Fibroblast of the conjunctiva (primary cell): Measurements from ENCODE around the gene WDPCP.
"Not testable (repeated sequence)": the region's sequence is repeated elsewhere in the genome, so short reads cannot be mapped to it uniquely, and the experiment has no call there.

Source experiments
- DNase-seq: peaks from one replicate; pipeline ENCODE4 v3.0.0-alpha.2; 2010; ENCODE audit warnings: low read depth

The WDPCP gene

DNA sequence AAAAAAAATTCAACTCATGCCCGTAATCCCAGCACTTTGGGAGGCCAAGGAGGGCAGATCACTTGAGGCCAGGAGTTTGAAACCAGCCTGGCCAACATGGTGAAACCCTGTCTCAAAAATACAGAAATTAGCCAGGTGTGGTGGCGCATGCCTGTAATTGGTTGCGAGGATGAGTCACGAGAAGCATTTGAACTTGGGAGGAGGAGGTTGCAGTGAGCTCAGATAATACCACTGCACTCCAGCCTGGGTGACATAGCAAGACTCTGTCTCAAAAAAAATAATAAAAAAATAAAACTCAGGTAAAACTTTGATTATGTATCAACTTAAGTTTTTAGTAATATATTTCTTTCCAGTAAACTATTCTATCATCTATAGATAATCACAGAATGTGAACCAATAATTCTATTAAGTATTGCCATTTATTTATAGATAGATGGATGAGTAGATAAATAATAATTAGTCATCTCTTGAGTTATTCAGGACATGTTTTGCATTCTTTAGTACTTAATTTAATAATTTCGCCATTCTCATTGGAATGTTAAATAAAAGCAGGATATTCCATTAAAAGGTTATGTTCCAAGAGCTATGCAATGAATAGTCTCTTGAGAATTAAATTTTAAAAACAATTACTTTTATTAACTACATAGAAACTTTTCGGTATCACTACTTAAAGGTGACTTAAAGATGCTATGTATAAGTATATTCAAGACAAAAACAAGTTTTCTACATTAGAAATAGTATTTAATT, 48.7 kb downstream of the WDPCP start:
- DNase-seq = no peak

GRCh38 chr2:63538390-63538789, 49.9 kb downstream of the WDPCP start:
- no peak for DNase-seq

DNA sequence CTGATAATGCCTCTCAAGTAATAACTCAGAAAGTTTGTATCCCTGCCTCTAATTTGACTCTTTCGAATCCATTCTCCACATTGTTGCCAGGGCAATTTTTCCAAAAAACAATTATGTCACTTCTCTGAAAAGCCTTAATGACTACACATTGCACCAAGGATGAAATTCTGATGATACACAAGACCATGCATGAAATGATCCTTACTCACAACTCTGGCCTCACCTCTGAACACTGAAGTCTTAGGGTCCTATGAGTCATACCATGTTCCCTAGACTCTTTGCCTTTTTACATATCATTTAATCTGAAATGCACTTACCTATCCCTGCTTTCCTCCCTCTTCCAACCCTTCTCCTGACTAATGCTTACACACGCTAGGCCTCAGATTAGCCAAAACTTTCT, 51.0 kb downstream of the WDPCP start:
- peak; percentile 6 for DNase-seq

DNA sequence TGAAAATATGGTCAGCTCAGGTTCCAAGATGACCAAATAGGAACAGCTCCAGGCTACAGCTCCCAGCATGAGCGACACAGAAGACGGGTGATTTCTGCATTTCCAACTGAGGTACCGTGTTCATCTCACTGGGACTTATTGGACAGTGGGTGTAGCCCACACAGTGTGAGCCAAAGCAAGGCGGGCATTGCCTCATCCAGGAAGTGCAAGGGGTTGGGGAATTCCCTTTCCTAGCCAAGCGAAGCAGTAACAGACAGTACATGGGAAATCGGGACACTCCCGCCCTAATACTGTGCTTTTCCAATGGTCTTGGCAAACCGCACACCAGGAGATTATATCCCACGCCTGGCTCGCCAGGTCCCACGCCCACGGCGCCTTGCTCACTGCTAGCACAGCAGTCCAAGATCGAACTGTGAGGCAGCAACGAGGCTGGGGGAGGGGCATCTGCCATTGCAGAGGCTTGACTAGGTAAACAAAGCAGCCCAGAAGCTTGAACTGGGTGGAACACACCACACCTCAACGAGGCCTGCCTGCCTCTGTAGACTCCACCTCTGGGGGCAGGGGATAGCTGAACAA, 57.5 kb downstream of the WDPCP start:
- DNase-seq = no peak

GRCh38 chr2:63525905-63526304, 62.4 kb downstream of the WDPCP start:
- no peak for DNase-seq

DNA sequence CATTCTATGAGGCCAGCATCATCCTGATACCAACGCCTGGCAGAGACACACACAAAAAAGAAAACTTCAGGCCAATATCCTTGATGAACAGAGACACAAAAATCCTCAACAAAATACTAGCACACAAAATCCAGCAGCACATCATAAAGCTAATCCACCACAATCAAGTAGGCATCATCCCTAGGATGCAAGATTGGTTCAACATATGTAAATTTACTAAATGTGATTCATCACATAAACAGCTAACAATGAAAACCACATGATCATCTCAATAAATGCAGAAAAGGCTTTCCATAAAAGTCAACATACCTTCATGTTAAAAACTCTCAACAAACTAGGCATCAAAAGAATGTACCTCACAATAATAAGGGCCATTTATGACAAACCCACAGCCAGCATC, 65.3 kb downstream of the WDPCP start:
- DNase-seq = no peak

- DNase-seq = no peak
Measured at GRCh38 chr2:63520793-63521192, 67.5 kb downstream of the WDPCP start.

- no peak for DNase-seq
Measured at GRCh38 chr2:63514781-63515180, 73.5 kb downstream of the WDPCP start.

DNA sequence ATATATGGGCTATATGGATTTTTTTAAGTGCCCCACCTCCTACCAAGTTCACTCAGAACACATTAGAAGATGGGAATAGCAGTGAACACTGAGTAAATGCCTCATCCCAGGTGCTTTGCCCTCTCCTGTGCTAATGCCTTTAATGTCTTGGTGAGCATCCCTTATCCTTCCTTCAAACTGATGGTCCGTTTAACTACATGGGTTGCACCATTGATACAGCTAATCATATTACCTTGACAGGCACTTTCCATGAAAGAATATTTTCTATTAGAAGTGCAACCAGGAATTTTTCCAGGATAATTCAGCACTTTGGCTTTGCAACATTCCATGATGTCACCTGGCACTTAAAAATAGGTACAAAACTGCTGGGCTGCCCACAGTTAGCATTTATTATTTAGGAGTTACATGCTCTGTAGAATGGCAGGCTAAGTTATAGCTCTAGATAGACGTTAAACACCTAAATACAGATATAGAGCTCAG, 74.0 kb downstream of the WDPCP start:
- no peak for DNase-seq

GRCh38 chr2:63506320-63506719, 82.0 kb downstream of the WDPCP start:
- DNase-seq = no peak

- DNase-seq = no peak
Measured at GRCh38 chr2:63503818-63504217, 84.5 kb downstream of the WDPCP start.

DNA sequence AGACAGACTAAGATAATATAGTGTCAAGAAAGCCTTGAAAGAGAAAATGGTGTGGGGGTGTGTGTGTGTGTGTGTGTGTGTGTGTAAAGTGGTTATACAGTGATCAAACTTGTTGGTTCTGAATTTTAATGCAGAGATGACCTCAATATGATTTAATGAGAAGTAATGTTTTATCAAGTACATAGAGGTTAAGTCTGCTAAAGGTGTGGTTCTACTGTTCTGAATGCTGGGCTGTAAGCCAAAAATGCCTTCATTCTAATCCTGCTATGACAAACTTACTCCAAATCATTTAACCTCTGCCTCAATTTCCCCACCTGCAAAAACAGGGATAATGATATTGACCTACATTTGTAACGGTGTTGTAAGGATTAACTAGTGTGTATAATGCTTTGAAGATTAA, 87.9 kb downstream of the WDPCP start:
- no peak for DNase-seq

- DNase-seq = no peak
Measured at GRCh38 chr2:63497576-63497975, 90.7 kb downstream of the WDPCP start.

DNA sequence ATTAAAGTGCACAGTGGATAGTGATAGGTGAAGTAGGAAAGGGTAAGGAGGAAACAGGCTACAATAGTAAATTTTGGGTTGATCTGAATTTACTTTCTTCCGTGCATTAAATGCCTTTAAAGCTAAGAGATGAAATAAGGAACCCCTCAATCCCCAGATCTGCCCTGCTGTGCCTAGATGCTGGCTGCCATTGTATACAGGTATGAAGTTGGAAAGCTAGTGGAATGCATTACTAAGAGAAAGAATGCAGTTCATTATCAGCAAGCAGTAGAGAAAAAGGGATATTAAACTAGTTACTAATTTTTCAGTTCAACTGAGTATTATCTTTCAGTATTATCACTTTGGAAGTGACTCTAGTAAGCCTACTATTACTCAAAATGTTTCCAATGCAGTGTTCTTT, 93.3 kb downstream of the WDPCP start:
- no peak for DNase-seq

DNA sequence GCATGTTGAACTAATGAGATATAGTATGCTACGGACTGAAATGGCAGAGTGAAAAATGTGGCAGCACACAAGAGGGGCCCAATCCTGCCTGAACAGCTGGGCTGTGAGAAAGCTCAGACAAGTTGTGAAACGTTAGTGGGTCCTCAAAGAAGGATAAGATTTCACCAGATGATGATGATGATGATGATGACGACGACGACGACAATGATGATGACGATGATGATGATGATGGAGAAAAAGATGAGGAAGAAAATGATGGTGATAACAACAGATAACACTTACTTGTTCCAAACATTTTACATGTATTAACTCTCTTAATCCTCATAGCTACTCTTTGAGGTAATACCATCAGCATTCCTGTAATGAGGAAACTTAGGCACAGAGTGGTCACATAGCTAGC, 94.2 kb downstream of the WDPCP start:
- no peak for DNase-seq

DNA sequence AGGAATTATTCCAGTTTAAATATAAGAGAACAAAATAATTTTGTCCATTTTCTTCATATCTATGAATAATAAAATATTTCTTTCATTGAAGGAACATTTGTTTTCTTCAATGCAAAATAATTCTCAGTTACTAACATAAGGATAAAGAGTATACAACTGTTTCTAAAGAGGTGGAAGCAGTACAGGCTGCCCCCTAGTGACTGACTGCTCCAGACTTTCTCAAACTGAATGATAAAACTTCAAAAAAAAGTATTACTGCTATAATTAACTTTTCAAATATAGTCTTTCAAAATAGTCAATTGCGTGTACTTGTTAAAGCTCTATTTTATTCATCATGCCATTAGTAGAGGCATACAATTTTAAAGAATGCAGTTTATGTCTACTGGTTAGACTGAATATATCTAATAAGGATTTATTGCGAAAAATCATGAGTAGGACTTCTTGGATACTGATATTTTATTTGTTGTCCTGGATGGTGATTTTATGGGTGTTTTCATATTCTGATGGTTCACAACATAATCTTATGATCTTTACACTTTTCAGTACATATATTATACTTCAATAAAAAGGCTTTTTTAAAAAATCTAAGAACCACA, 100.1 kb downstream of the WDPCP start:
- DNase-seq = peak; percentile 28

- no peak for DNase-seq
Measured at GRCh38 chr2:63486861-63487290, 101.4 kb downstream of the WDPCP start.

DNA sequence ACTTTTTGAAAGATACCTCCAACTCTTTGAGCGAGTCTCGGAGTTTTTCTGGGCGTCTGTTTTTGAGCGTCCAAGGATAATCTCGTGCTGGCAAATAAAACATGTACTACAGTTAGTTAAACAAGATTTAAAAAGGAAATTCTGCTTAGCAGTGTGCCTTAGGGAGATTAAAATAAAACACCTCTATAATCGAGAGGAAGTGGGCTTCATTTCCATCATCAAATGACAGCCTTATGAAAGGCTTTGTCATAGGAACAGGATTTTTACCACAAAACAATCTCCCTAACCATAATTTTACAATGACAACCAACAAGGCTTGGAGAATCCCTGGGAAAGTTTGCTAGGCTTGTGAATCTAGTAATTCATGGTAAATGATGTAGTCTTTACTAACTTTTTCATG, 103.4 kb downstream of the WDPCP start:
- no peak for DNase-seq

GRCh38 chr2:63484481-63484880, 103.8 kb downstream of the WDPCP start:
- DNase-seq = no peak

GRCh38 chr2:63477686-63478085, 110.6 kb downstream of the WDPCP start:
- DNase-seq = no peak

DNA sequence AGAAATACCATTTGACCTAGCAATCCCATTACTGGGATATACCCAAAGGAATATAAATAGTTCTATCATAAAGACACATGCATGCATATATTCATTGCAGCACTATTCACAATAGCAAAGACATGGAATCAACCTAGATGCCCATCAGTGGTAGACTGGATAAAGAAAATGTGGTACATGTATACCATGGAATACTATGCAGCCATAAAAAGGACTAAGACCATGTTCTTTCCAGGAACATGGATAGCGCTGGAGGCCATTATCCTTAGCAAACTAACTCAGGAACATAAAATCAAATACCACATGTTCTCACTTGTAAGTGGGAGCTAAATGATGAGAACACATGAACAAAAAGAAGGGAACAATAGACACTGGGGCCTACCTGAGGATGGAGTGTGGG, 119.0 kb downstream of the WDPCP start:
- DNase-seq = not testable (repeated sequence)

DNA sequence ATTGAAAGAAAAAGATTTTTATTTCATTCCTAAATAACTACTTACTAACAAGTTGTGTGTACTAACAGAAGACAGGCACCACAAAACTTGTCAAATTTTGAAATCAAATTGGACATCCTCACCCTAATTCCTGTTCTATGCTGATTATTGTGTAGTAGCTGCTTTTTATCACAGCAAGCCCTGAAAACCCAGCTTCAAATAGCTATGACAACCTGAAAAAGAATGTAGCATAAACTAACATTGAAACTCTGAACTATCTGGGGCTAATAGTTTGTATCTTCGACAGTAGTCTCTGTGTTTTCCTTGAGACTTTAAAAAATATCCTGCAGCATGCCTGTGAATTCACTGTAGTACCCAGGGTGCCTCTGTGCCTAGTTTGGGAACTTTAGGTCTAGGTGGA, 122.6 kb downstream of the WDPCP start:
- no peak for DNase-seq

DNA sequence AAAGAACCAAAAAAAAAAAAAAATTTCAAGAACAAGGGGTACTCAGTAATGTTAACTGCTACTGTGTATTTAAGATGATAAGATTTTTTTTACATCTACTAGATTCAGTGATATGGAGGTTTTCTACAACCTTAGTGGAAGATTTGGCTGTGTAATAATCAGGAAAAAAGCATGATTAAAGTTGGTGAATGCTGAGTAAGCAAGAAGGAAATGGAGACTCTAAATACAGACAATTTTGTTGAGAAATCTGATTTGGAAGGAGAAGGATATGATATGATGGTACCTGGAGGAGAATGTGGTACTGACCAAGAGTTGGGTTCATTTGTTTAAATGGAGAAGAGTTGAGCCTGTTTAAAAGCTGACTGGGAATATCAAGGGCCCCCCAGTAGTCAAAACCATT, 125.1 kb downstream of the WDPCP start:
- DNase-seq = no peak

GRCh38 chr2:63446658-63447057, 141.6 kb downstream of the WDPCP start:
- no peak for DNase-seq
